Measurements from ENCODE around the gene MRTFB.

- TF ChIP-seq CTCF (IDR thresholded peaks at IDR 0.05) (no peak), POLR2A (IDR thresholded peaks at IDR 0.05) (no peak)
Measured at GRCh38 chr16:14263011-14263410, 191.9 kb downstream of the MRTFB start.

Measured in testis (tissue), 2 donors.